ENCODE data around the gene BAG3.

The BAG3 gene

GRCh38 chr10:119667562-119668328 lies 16.6 kb downstream of the BAG3 start:
- no peak for DNase-seq

GRCh38 chr10:119668461-119668860 lies 17.3 kb downstream of the BAG3 start:
- no peak for DNase-seq

- no peak for DNase-seq
Measured at GRCh38 chr10:119669331-119669730, 18.2 kb downstream of the BAG3 start.

- no peak for DNase-seq
Measured at GRCh38 chr10:119669975-119670640, 18.9 kb downstream of the BAG3 start.

GRCh38 chr10:119670717-119671116 lies 19.5 kb downstream of the BAG3 start:
- DNase-seq: no peak

GRCh38 chr10:119671381-119671780 lies 20.2 kb downstream of the BAG3 start:
- no peak for DNase-seq

- DNase-seq: no peak
Measured at GRCh38 chr10:119672291-119672690, 21.1 kb downstream of the BAG3 start.

GRCh38 chr10:119673271-119673670 lies 22.1 kb downstream of the BAG3 start:
- peak; percentile 38 for DNase-seq

- DNase-seq: no peak
Measured at GRCh38 chr10:119675483-119676170, 24.4 kb downstream of the BAG3 start.

- DNase-seq: no peak
Measured at GRCh38 chr10:119677126-119677525, 25.9 kb downstream of the BAG3 start.

- no peak for DNase-seq
Measured at GRCh38 chr10:119677904-119678755, 26.9 kb downstream of the BAG3 start.

GRCh38 chr10:119679480-119679829 lies 28.3 kb downstream of the BAG3 start:
- DNase-seq: no peak

GRCh38 chr10:119680050-119680449 lies 28.9 kb downstream of the BAG3 start:
- no peak for DNase-seq

- no peak for DNase-seq
Measured at GRCh38 chr10:119680650-119681081, 29.5 kb downstream of the BAG3 start.

GRCh38 chr10:119686465-119687191 lies 35.4 kb downstream of the BAG3 start:
- DNase-seq: peak; percentile 87

GRCh38 chr10:119687192-119688032 lies 36.2 kb downstream of the BAG3 start:
- no peak for DNase-seq

- DNase-seq: peak; percentile 75
Measured at GRCh38 chr10:119688033-119688508, 36.9 kb downstream of the BAG3 start.

GRCh38 chr10:119689016-119689580 lies 37.9 kb downstream of the BAG3 start:
- DNase-seq: no peak

GRCh38 chr10:119691726-119692125 lies 40.5 kb downstream of the BAG3 start:
- DNase-seq: peak; percentile 25

GRCh38 chr10:119693262-119693957 lies 42.2 kb downstream of the BAG3 start:
- no peak for DNase-seq
